Measurements from ENCODE around the gene VPS8. TPM values are rescaled to one million over a fixed set of nuclear protein-coding genes. Genes with fewer than 3 reads are reported as not detected.
"Not testable (repeated sequence)": the region's sequence is repeated elsewhere in the genome, so short reads cannot be mapped to it uniquely, and the experiment has no call there.

VPS8 gene
- total RNA-seq, 2 donors from 2014 or later = 40.1 to 78.0 TPM

- no peaks in the 10 kb centered on the region for H3K27me3 ChIP-seq (replicated peaks; ENCODE audit: insufficient read depth)
- no peaks in the 10 kb centered on the region for H3K4me1 ChIP-seq (ENCODE audit: control insufficient read depth in 1 of 2, low read depth in 2 of 2)
- no peak overlapping the region for H3K4me3 ChIP-seq
- H3K36me3 ChIP-seq = peaks cover 8% of the 10 kb centered on the region
- H3K27ac ChIP-seq = no peak overlapping the region
- no peak for DNase-seq (ENCODE audit: low spot score)
- TF ChIP-seq CTCF (IDR thresholded peaks at IDR 0.05) = no peak
- no peak for ATAC-seq (ENCODE audit: insufficient number of reproducible peaks, low FRiP score, low read depth)
- H3K9me3 ChIP-seq = no peaks in the 10 kb centered on the region
These were observed 141.4 kb downstream of the VPS8 start for GRCh38 chr3:184953401-184953800.

- H3K9me3 ChIP-seq = no peaks in the 10 kb centered on the region
- ATAC-seq (ENCODE audit: insufficient number of reproducible peaks, low FRiP score, low read depth) (no peak), DNase-seq (ENCODE audit: low spot score) (no peak)
- H3K27me3 ChIP-seq (replicated peaks; ENCODE audit: insufficient read depth) = no peaks in the 10 kb centered on the region
- no peak overlapping the region for H3K27ac ChIP-seq
- H3K4me1 ChIP-seq (ENCODE audit: control insufficient read depth in 1 of 2, low read depth in 2 of 2) = no peaks in the 10 kb centered on the region
- no peak for TF ChIP-seq CTCF (IDR thresholded peaks at IDR 0.05)
- H3K36me3 ChIP-seq = peaks cover 8% of the 10 kb centered on the region
- H3K4me3 ChIP-seq = no peak overlapping the region
These were observed 142.3 kb downstream of the VPS8 start for GRCh38 chr3:184954251-184954650.

- DNase-seq (ENCODE audit: low spot score); H3K9me3 ChIP-seq; ATAC-seq (ENCODE audit: insufficient number of reproducible peaks, low FRiP score, low read depth): not testable (repeated sequence)
These were observed 142.9 kb downstream of the VPS8 start for GRCh38 chr3:184954851-184955250.

GRCh38 chr3:184965639-184966430 lies 153.9 kb downstream of the VPS8 start:
- no peaks in the 10 kb centered on the region for H3K27me3 ChIP-seq (replicated peaks; ENCODE audit: insufficient read depth)
- TF ChIP-seq CTCF (IDR thresholded peaks at IDR 0.05) = no peak
- H3K9me3 ChIP-seq = no peaks in the 10 kb centered on the region
- DNase-seq (ENCODE audit: low spot score) (no peak), ATAC-seq (ENCODE audit: insufficient number of reproducible peaks, low FRiP score, low read depth) (no peak)
- no peak overlapping the region for H3K27ac ChIP-seq
- no peaks in the 10 kb centered on the region for H3K4me1 ChIP-seq (ENCODE audit: control insufficient read depth in 1 of 2, low read depth in 2 of 2)
- H3K36me3 ChIP-seq = peaks cover 9% of the 10 kb centered on the region
- H3K4me3 ChIP-seq = no peak overlapping the region

More at GRCh38 chr3:184954851-184955250, 142.9 kb downstream of the VPS8 start:
- H3K4me3 ChIP-seq; H3K36me3 ChIP-seq; H3K27ac ChIP-seq; H3K27me3 ChIP-seq (replicated peaks; ENCODE audit: insufficient read depth); H3K4me1 ChIP-seq (ENCODE audit: control insufficient read depth in 1 of 2, low read depth in 2 of 2): not testable (repeated sequence)

GRCh38 chr3:184968115-184968514 lies 156.1 kb downstream of the VPS8 start:
- Histone ChIP-seq H3K27ac (no peak overlapping the region), H3K4me3 (no peak overlapping the region), H3K27me3 (replicated peaks; ENCODE audit: insufficient read depth) (no peaks in the 10 kb centered on the region), H3K36me3 (peaks cover 16% of the 10 kb centered on the region), H3K4me1 (ENCODE audit: control insufficient read depth in 1 of 2, low read depth in 2 of 2) (no peaks in the 10 kb centered on the region), H3K9me3 (no peaks in the 10 kb centered on the region)
- DNase-seq (ENCODE audit: low spot score) (no peak), ATAC-seq (ENCODE audit: insufficient number of reproducible peaks, low FRiP score, low read depth) (no peak)
- TF ChIP-seq CTCF (IDR thresholded peaks at IDR 0.05) = no peak

- H3K36me3 ChIP-seq = peaks cover 15% of the 10 kb centered on the region
These were observed 158.2 kb downstream of the VPS8 start for GRCh38 chr3:184970186-184970585.

More at GRCh38 chr3:184970186-184970585, 158.2 kb downstream of the VPS8 start:
- TF ChIP-seq CTCF (IDR thresholded peaks at IDR 0.05) = no peak
- no peaks in the 10 kb centered on the region for H3K27me3 ChIP-seq (replicated peaks; ENCODE audit: insufficient read depth)
- no peaks in the 10 kb centered on the region for H3K4me1 ChIP-seq (ENCODE audit: control insufficient read depth in 1 of 2, low read depth in 2 of 2)
- no peak for ATAC-seq (ENCODE audit: insufficient number of reproducible peaks, low FRiP score, low read depth)
- no peak for DNase-seq (ENCODE audit: low spot score)
- H3K9me3 ChIP-seq = no peaks in the 10 kb centered on the region
- no peak overlapping the region for H3K4me3 ChIP-seq
- H3K27ac ChIP-seq = no peak overlapping the region

Measured in thoracic aorta (tissue), 2 donors.